GM12878 (cell line): ENCODE data around the gene CDC42SE1. TPM values are rescaled to one million over a fixed set of nuclear protein-coding genes. Genes with fewer than 3 reads are reported as not detected.

Experiments
- ATAC-seq: fragments of 200-7000 bp; cut with Tn5 transposase; 3 replicates; pipeline ENCODE4 v1.9.1; 2020; ENCODE audit warnings: mild to moderate bottlenecking, moderate library complexity
- BruUV-seq: library from RNA; stranded (reverse); fragments of 400-500 nt; replicated peaks from 2 replicates; lab custom pipeline; 2021; lab: Mats Ljungman, UMichigan
- CTCF ChIA-PET: fragments of 300-600 bp; sonication (Branson Sonifier 250); formaldehyde crosslinking; extraction: SDS; loops from one replicate; lab custom pipeline; 2021; ENCODE audit warnings: inconsistent platforms; lab: Yijun Ruan, JAX
- POLR2A ChIA-PET: fragments of 350-600 bp; formaldehyde crosslinking; extraction: SDS; loops from one replicate; lab custom pipeline; 2021; ENCODE audit warnings: inconsistent platforms; lab: Charles Lee
- RAD21 ChIA-PET: fragments of 300-600 bp; sonication (Branson Sonifier 250); formaldehyde crosslinking; loops from one replicate; lab custom pipeline; 2023; ENCODE audit warnings: antibody characterized with exemption; ENCODE audit not compliant: unreplicated experiment; lab: Charles Lee
- SMC1A ChIA-PET: fragments of 300-600 bp; sonication (Branson Sonifier 250); formaldehyde crosslinking; loops from one replicate; lab custom pipeline; 2023; ENCODE audit not compliant: unreplicated experiment, uncharacterized antibody; lab: Charles Lee
- DNase-seq: peaks from one replicate; pipeline ENCODE4 v3.0.0-alpha.2; 2011; ENCODE audit warnings: low read depth, low spot score
- FAIRE-seq: peaks from 3 replicates; lab custom pipeline; 2011; peaks lifted over from hg19 to GRCh38; lab: Jason Lieb, UNC
- H2AFZ ChIP-seq: 2 replicates; pipeline ENCODE4 v1.6.0; 2011; ENCODE audit warnings: low read depth, low read length, control low read depth; ENCODE audit not compliant: control insufficient read depth
- H3K27ac ChIP-seq: 2 replicates; pipeline ENCODE4 v1.5.1; 2011; ENCODE audit warnings: control low read depth; ENCODE audit not compliant: control insufficient read depth, insufficient read depth
- H3K27me3 ChIP-seq, 2 experiments: replicated peaks in 1 of 2; 2 replicates each; pipeline versions ENCODE4 v1.6.0 to v1.6.1; 2011; ENCODE audit warnings: low read length in 1 of 2; ENCODE audit not compliant: control insufficient read depth in 2 of 2, insufficient read depth in 2 of 2
- H3K36me3 ChIP-seq, 2 experiments: 2 replicates each; pipeline ENCODE4 v1.5.1; 2011; ENCODE audit warnings: low read length in 1 of 2; ENCODE audit not compliant: control insufficient read depth in 2 of 2, insufficient read depth in 2 of 2
- H3K4me1 ChIP-seq: 2 replicates; pipeline ENCODE4 v1.6.1; 2011; ENCODE audit warnings: mild to moderate bottlenecking, low read length, moderate library complexity, mixed read lengths; ENCODE audit not compliant: control insufficient read depth, insufficient read depth
- H3K4me2 ChIP-seq: 2 replicates; pipeline ENCODE4 v1.6.0; 2011; ENCODE audit warnings: control low read depth; ENCODE audit not compliant: control insufficient read depth, insufficient read depth
- H3K4me3 ChIP-seq: fragments of 200-600 bp; sonication (generic); 2 replicates; pipeline ENCODE4 v1.5.1; 2016
- H3K79me2 ChIP-seq: 2 replicates; pipeline ENCODE4 v1.6.0; 2011; ENCODE audit warnings: low read length; ENCODE audit not compliant: control insufficient read depth, insufficient read depth
- H3K9ac ChIP-seq: 2 replicates; pipeline ENCODE4 v1.8.0; 2011; ENCODE audit warnings: low read length, control low read depth, mixed read lengths; ENCODE audit not compliant: control insufficient read depth, insufficient read depth
- H3K9me3 ChIP-seq: replicated peaks from 3 replicates; pipeline ENCODE4 v1.5.1; 2011; ENCODE audit warnings: mild to moderate bottlenecking, low read length; ENCODE audit not compliant: control insufficient read depth, insufficient read depth
- H4K20me1 ChIP-seq: 2 replicates; pipeline ENCODE4 v1.6.0; 2011; ENCODE audit not compliant: control insufficient read depth, insufficient read depth
- ATF7 ChIP-seq: fragments of 450-650 bp; IDR thresholded peaks from 2 replicates; pipeline ENCODE4 v1.6.1; 2016; ENCODE audit warnings: low read depth, mild to moderate bottlenecking
- CBX3 ChIP-seq: fragments of 200-600 bp; sonication (generic); IDR thresholded peaks from 2 replicates; pipeline ENCODE4 v1.6.1; 2016; ENCODE audit warnings: low read depth, borderline replicate concordance
- CHD2 ChIP-seq: IDR thresholded peaks from 2 replicates; pipeline ENCODE4 v1.6.1; 2011; ENCODE audit warnings: low read depth, low read length, improper control_type of control experiment, borderline replicate concordance
- CREM ChIP-seq: IDR thresholded peaks from 2 replicates; pipeline ENCODE4 v1.6.1; 2014; ENCODE audit warnings: antibody characterized with exemption, low read depth
- GATAD2B ChIP-seq: fragments of 450-650 bp; conservative IDR thresholded peaks from 2 replicates; pipeline ENCODE4 v1.6.1; 2017; ENCODE audit warnings: low read depth, mild to moderate bottlenecking, moderate library complexity
- HCFC1 ChIP-seq: fragments of 150-350 bp; IDR thresholded peaks from 2 replicates; pipeline ENCODE4 v1.6.1; 2014; ENCODE audit warnings: low read length
- IKZF2 ChIP-seq, 2 experiments: fragments of 450-650 bp; IDR thresholded peaks; 2 replicates each; pipeline ENCODE4 v1.6.1; 2017; ENCODE audit warnings: mild to moderate bottlenecking in 2 of 2, moderate library complexity in 2 of 2
- IRF4 ChIP-seq: IDR thresholded peaks from 2 replicates; pipeline ENCODE4 v1.6.1; 2011; ENCODE audit warnings: low read depth, low read length
- KDM1A ChIP-seq: fragments of 200-600 bp; sonication (generic); IDR thresholded peaks from 2 replicates; pipeline ENCODE4 v1.6.1; 2016; ENCODE audit warnings: borderline replicate concordance
- NFIC ChIP-seq: IDR thresholded peaks from 2 replicates; pipeline ENCODE4 v1.6.1; 2012; ENCODE audit warnings: low read depth, mild to moderate bottlenecking, inconsistent platforms, low read length, moderate library complexity
- NFXL1 ChIP-seq: fragments of 450-650 bp; IDR thresholded peaks from 2 replicates; pipeline ENCODE4 v1.6.1; 2017; ENCODE audit warnings: antibody characterized with exemption, mild to moderate bottlenecking, borderline replicate concordance
- NRF1 ChIP-seq: conservative IDR thresholded peaks from 2 replicates; pipeline ENCODE4 v1.6.1; 2011; ENCODE audit warnings: mild to moderate bottlenecking, low read depth, low read length, improper control_type of control experiment
- RCOR1 ChIP-seq: conservative IDR thresholded peaks from 2 replicates; pipeline ENCODE4 v1.6.1; 2012; ENCODE audit warnings: low read depth, low read length, improper control_type of control experiment
- SIN3A ChIP-seq: IDR thresholded peaks from 2 replicates; pipeline ENCODE4 v1.6.1; 2012; ENCODE audit warnings: low read depth, low read length, improper control_type of control experiment
- SMC3 ChIP-seq: IDR thresholded peaks from 2 replicates; pipeline ENCODE4 v1.6.1; 2011; ENCODE audit warnings: low read length, improper control_type of control experiment, borderline replicate concordance
- SPI1 ChIP-seq: IDR thresholded peaks from 2 replicates; pipeline ENCODE4 v1.6.1; 2011; ENCODE audit warnings: low read depth, mild to moderate bottlenecking, low read length, moderate library complexity, borderline replicate concordance; ENCODE audit not compliant: insufficient read depth
- TBL1XR1 ChIP-seq: IDR thresholded peaks from 2 replicates; pipeline ENCODE4 v1.6.1; 2012; ENCODE audit warnings: low read depth, low read length, improper control_type of control experiment
- USF1 ChIP-seq: IDR thresholded peaks from 2 replicates; pipeline ENCODE4 v1.6.1; 2011; ENCODE audit warnings: borderline replicate concordance, low read depth, mild to moderate bottlenecking, moderate library complexity, mixed read lengths, low read length; ENCODE audit not compliant: insufficient read depth; ENCODE audit errors: extremely low read length
- YY1 ChIP-seq: IDR thresholded peaks from 2 replicates; pipeline ENCODE4 v1.6.1; 2011; ENCODE audit warnings: low read depth, mild to moderate bottlenecking, low read length
- ZNF207 ChIP-seq: fragments of 450-650 bp; IDR thresholded peaks from 2 replicates; pipeline ENCODE4 v1.6.1; 2014; ENCODE audit warnings: antibody characterized with exemption, mild to moderate bottlenecking, borderline replicate concordance
- ZNF384 ChIP-seq: IDR thresholded peaks from 2 replicates; pipeline ENCODE4 v1.6.1; 2012; ENCODE audit warnings: low read depth, mild to moderate bottlenecking, low read length, improper control_type of control experiment, borderline replicate concordance
- ZNF622 ChIP-seq: fragments of 450-650 bp; IDR thresholded peaks from 2 replicates; pipeline ENCODE4 v1.6.1; 2017; ENCODE audit warnings: mild to moderate bottlenecking, inconsistent platforms
- WGBS: methylation state at CpG from one replicate; pipeline ENCODE4 v1.1.6; 2016; ENCODE audit warnings: low lambda C conversion rate; ENCODE audit not compliant: insufficient replicate concordance, insufficient coverage; ENCODE audit errors: missing lambda C conversion rate; 5-methylcytosine and 5-hydroxymethylcytosine counted together
- in situ Hi-C: fragments of 300-500 bp; cut with MboI; formaldehyde crosslinking; loops from 9 replicates; pipeline ENCODE4 v1.14.3; 2018; ENCODE audit warnings: mixed read lengths
- intact Hi-C: fragments of 100-400 bp; cut with micrococcal nuclease; formaldehyde crosslinking; loops from one replicate; pipeline ENCODE4 v1.14.2; 2022; ENCODE audit not compliant: unreplicated experiment
- polyA plus RNA-seq, 11 experiments: library from polyadenylated mRNA; depleted of rRNA in 4 of 11; unstranded in 6 of 11; stranded (reverse) in 5 of 11; fragments of >200 nt; fragmentation: Nextera tagmentation in 4 of 11; fragmentation: Illumina TruSeq in 1 of 11; extraction: Ambion mirVana in 4 of 11; extraction: Trizol in 1 of 11; gene quantifications; 1 replicate in 1 of 11; 2 replicates in 10 of 11; pipeline versions ENCODE4 v1.2.1 to v1.2.3, GENCODE V29; 2011 to 2016; ENCODE audit warnings: inconsistent platforms in 2 of 11, missing spikeins in 2 of 11, low read depth in 1 of 11
- total RNA-seq, 4 experiments: library from RNA; depleted of rRNA in 3 of 4; stranded (reverse); fragments of >200 nt in 3 of 4; fragmentation: Illumina TruSeq in 1 of 4; extraction: Trizol in 1 of 4; gene quantifications; 2 replicates each; pipeline versions ENCODE4 v1.2.1 to v1.2.3, GENCODE V29; 2013 to 2021
- TF ChIP-seq, protein P1 (sequence below): fragments of 450-650 bp; IDR thresholded peaks from 2 replicates; pipeline ENCODE4 v1.6.1; 2016; ENCODE audit warnings: mild to moderate bottlenecking

The CDC42SE1 gene
- total and polyA plus RNA-seq, 10 of the 15 experiments (the other 5 are each of a cell fraction or from before 2014, with no cell fraction given), result 35.7 to 112 (median 74.3) TPM

DNA sequence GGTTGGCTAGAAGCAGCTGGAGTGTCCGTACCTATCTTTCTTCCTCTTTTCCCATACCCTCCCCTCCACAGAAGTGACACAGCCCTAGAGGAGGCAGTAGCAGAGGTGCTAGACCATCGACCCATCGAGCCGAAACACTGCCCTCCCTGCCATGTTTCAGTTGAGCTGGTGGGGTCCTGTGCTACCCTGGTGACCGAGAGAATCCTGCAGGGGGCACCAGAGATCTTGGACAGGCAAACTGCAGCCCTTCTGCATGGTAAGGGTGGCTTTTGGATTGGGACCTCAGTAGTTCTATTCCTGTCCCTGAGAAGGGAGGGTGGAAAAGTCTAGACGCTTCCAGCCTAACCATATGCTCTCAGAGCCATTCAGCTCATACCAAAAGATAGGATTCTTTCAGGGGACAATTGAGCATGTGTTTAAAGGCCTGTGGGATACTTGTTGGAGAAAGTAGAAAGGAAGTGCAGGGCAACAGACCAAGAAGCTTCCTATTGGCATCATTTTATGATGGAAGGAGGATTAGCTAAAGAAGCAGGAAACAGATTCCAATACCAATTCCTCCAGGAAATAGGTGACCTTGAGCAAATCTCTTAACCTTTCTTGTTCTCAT lies 34.8 kb downstream of the CDC42SE1 start:
- ChIA-PET SMC1A (interaction anchor here (0.7 to 3.0 kb wide), 15 partner anchors 13 to 316 kb away, joined by 3 to 23 read pairs (median 5); partner anchors contain the start of genes CDC42SE1, MINDY1, MLLT11 and TNFAIP8L2), CTCF (interaction anchor here (0.6 to 3.9 kb wide), 28 partner anchors 10 to 227 kb away, joined by 3 to 51 read pairs (median 4); partner anchors contain the start of genes BNIPL, C1orf56, GABPB2 and MINDY1), RAD21 (interaction anchor here (0.9 to 2.1 kb wide), 5 partner anchors 19 to 134 kb away, joined by 3 to 26 read pairs (median 5); partner anchors contain the start of genes MINDY1 and TNFAIP8L2), POLR2A (interaction anchor here (0.6 to 1.3 kb wide), 5 partner anchors 14 to 226 kb away, joined by 3 to 8 read pairs (median 4); partner anchors contain the start of genes MINDY1 and MLLT11)
- intact Hi-C loops (loop anchor here (1.0 to 2.0 kb wide), 2 partner anchors 34 to 132 kb away; partner anchors contain the start of genes CDC42SE1 and TNFAIP8L2), in situ Hi-C loops (loop anchor here (5.0 kb wide), 1 partner anchor 133 kb away; the partner anchor contains the start of gene TNFAIP8L2)
- H3K79me2 ChIP-seq, result no peaks in the 10 kb centered on the region
- no peak overlapping the region for H3K27ac ChIP-seq
- peaks cover 5 to 6% of the 10 kb centered on the region in 2 experiments; a peak in 3 of 4 replicates for H3K36me3 ChIP-seq
- no peak overlapping the region for H3K4me2 ChIP-seq
- no peak overlapping the region; the same call in 1 of the 2 replicates for H2AFZ ChIP-seq
- H3K9ac ChIP-seq, result no peak overlapping the region
- FAIRE-seq, result peak; percentile 91
- H3K9me3 ChIP-seq, result no peaks in the 10 kb centered on the region
- no TSS peak for BruUV-seq
- no peak overlapping the region for H3K4me3 ChIP-seq
- H3K27me3 ChIP-seq, result no peaks in the 10 kb centered on the region
- H3K4me1 ChIP-seq, result no peaks in the 10 kb centered on the region
- no peaks in the 10 kb centered on the region for H4K20me1 ChIP-seq
- no peak for DNase-seq
- ATAC-seq, result peak; percentile 100
- 36% methylated on average over 6 of the region's 6 CpGs for WGBS
- peak; percentile 69 for TF ChIP-seq YY1
- 0 out of 2 replicates have a peak, but pooled peaks have one; percentile 12 for TF ChIP-seq IRF4
- no peak for TF ChIP-seq ATF7
- TF ChIP-seq, protein P1, sequence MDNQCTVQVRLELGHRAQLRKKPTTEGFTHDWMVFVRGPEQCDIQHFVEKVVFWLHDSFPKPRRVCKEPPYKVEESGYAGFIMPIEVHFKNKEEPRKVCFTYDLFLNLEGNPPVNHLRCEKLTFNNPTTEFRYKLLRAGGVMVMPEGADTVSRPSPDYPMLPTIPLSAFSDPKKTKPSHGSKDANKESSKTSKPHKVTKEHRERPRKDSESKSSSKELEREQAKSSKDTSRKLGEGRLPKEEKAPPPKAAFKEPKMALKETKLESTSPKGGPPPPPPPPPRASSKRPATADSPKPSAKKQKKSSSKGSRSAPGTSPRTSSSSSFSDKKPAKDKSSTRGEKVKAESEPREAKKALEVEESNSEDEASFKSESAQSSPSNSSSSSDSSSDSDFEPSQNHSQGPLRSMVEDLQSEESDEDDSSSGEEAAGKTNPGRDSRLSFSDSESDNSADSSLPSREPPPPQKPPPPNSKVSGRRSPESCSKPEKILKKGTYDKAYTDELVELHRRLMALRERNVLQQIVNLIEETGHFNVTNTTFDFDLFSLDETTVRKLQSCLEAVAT, result no peak
- TF ChIP-seq KDM1A, result no peak
- TF ChIP-seq IKZF2 (IDR thresholded peaks at IDR 0.05), result no peak
- no peak for TF ChIP-seq NFIC
- TF ChIP-seq ZNF622, result no peak
- no peak for TF ChIP-seq SIN3A
- no peak for TF ChIP-seq GATAD2B
- TF ChIP-seq CBX3, result no peak
- no peak for TF ChIP-seq TBL1XR1
- no peak for TF ChIP-seq ZNF207
- no peak for TF ChIP-seq HCFC1
- TF ChIP-seq NFXL1, result no peak
- TF ChIP-seq SMC3, result peak; percentile 73
- TF ChIP-seq NRF1, result no peak
- TF ChIP-seq USF1, result no peak
- TF ChIP-seq CREM, result no peak
- TF ChIP-seq RCOR1, result no peak
- no peak for TF ChIP-seq CHD2
- no peak for TF ChIP-seq SPI1
- peak; percentile 34; the same call in 1 of the 2 replicates for TF ChIP-seq ZNF384
